Brain microvascular endothelial cell (primary cell): ENCODE data around the gene RNU6-8.

ENCODE experiments used
- DNase-seq: peaks from one replicate; pipeline ENCODE4 v3.0.0-alpha.2; 2020
- H3K27ac ChIP-seq: fragments of 250-450 bp; sonication (Bioruptor Pico); 2 replicates; pipeline ENCODE4 v1.5.1; 2020; ENCODE audit warnings: mild to moderate bottlenecking, moderate library complexity
- H3K27me3 ChIP-seq: fragments of 250-450 bp; sonication (Bioruptor Pico); replicated peaks from 2 replicates; pipeline ENCODE4 v1.5.1; 2020; ENCODE audit warnings: mild to moderate bottlenecking
- H3K36me3 ChIP-seq: fragments of 250-450 bp; sonication (Bioruptor Pico); replicated peaks from 2 replicates; pipeline ENCODE4 v1.5.1; 2020; ENCODE audit warnings: mild to moderate bottlenecking
- H3K4me3 ChIP-seq: 2 replicates; pipeline ENCODE4 v1.5.1; 2011; ENCODE audit warnings: low read depth, mild to moderate bottlenecking, control low read depth, low read length, moderate library complexity
- CTCF ChIP-seq: IDR thresholded peaks from 2 replicates; pipeline ENCODE4 v1.5.1; 2011; ENCODE audit warnings: low read depth, mild to moderate bottlenecking, moderate library complexity, low read length, control low read depth, inconsistent platforms; ENCODE audit errors: missing control alignments
- in situ Hi-C: cut with HindIII; loops from 2 replicates; pipeline ENCODE4 v1.10.0; 2017; ENCODE audit warnings: low sequenced_read_pairs, low pct_ligation_motif_present

RNU6-8 gene

GRCh38 chr14:32230181-32230580 lies 27.1 kb upstream of the RNU6-8 start:
- no peak overlapping the region for H3K4me3 ChIP-seq
- H3K36me3 ChIP-seq = no peaks in the 10 kb centered on the region
- in situ Hi-C loops = no loop called here
- TF ChIP-seq CTCF = no peak
- no peaks in the 10 kb centered on the region for H3K27me3 ChIP-seq
- no peak for DNase-seq
- peak overlapping the region; percentile 57 for H3K27ac ChIP-seq

- Histone ChIP-seq H3K4me3 (no peak overlapping the region), H3K27me3 (no peaks in the 10 kb centered on the region), H3K27ac (no peak overlapping the region), H3K36me3 (no peaks in the 10 kb centered on the region)
- TF ChIP-seq CTCF = no peak
- in situ Hi-C loops = no loop called here
- no peak for DNase-seq
Measured at GRCh38 chr14:32226056-32226455, 23.0 kb upstream of the RNU6-8 start.

- Histone ChIP-seq H3K27ac (no peak overlapping the region), H3K27me3 (no peaks in the 10 kb centered on the region), H3K4me3 (no peak overlapping the region), H3K36me3 (no peaks in the 10 kb centered on the region)
- no peak for DNase-seq
- in situ Hi-C loops = no loop called here
- no peak for TF ChIP-seq CTCF
Measured at GRCh38 chr14:32225378-32225920, 22.4 kb upstream of the RNU6-8 start.

- no peak overlapping the region for H3K27ac ChIP-seq
- in situ Hi-C loops = no loop called here
- no peak overlapping the region for H3K4me3 ChIP-seq
- TF ChIP-seq CTCF = peak; percentile 86
- no peaks in the 10 kb centered on the region for H3K27me3 ChIP-seq
- no peaks in the 10 kb centered on the region for H3K36me3 ChIP-seq
- peak; percentile 54 for DNase-seq
Measured at GRCh38 chr14:32224737-32225377, 21.8 kb upstream of the RNU6-8 start.

- H3K27ac ChIP-seq = no peak overlapping the region
Measured at GRCh38 chr14:32217301-32217700, 14.2 kb upstream of the RNU6-8 start.

More at GRCh38 chr14:32217301-32217700, 14.2 kb upstream of the RNU6-8 start:
- H3K36me3 ChIP-seq = no peaks in the 10 kb centered on the region
- H3K27me3 ChIP-seq = no peaks in the 10 kb centered on the region
- TF ChIP-seq CTCF = no peak
- in situ Hi-C loops = no loop called here
- no peak for DNase-seq
- no peak overlapping the region for H3K4me3 ChIP-seq
